NCI-H524 treated with DMSO at 0.1 percent for 48 hours (cell line): Measurements from ENCODE around the gene EWSR1.

Experiments
- DNase-seq: peaks from one replicate; lab custom pipeline; 2025; lab: John Stamatoyannopoulos, UW

The EWSR1 gene

DNA sequence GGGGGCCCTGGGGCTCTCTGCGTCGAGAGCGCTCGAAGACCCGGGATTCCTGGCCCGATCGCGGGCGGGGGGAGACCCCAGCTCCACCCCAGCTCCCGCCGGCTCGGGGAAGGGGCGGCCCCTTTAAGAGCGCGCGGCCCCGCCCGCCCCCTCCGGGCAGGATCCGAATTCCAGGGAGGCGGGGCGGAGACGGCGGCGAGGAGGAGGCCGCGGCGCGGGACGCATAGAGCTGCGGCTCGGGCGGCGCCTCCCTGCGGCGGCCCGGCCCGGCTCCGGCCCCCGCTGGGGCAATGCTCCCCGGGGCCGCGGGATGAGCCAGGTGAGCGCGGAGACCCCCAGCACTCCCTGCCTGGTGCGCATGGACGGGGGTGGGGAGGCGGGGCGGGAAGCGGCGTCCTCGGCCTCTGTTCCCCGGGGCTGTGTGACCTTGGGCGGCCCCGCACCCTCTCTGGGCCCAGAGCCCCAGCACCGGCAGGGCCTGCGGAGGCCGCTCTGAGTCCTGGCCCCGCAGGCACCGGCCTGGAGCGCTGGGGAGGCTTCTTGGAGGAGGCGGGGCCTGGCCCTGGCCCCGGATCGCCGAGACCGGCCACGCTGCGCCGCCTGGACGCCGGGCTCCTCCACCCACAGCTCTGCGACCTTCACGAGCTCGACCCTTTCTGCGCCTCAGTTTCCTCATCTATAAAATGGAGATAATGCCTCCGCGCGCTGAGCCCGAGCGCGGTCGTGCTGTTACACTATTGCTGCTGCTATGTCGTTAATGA, 38.9 kb downstream of the EWSR1 start:
- DNase-seq, result no peak

DNA sequence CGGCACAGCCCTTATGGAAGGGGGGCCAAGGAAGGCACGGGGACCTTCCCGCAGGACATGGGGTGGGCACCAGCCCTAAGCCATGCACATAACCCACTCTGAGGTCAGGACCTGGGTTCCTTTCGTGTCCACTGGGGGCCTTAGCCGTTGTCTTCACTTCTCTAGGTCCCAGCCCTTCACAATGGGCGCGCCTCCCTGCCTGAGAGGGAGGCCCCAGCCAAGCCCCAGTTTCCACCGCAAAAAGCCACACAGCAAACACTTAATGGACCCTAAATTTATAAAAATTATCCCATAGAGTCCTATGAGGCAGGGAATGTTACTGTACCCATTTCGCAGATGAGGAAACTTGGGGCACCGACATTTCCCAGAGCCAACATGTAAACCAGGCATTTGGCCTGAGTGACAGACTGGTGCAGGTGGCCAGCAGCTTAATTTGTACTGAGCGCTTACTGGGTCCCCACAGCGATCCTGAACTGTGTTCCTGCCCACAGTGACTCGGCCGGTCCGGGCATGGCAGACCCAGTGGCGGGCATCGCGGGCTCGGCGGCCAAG, 39.6 kb downstream of the EWSR1 start:
- DNase-seq, result no peak

DNA sequence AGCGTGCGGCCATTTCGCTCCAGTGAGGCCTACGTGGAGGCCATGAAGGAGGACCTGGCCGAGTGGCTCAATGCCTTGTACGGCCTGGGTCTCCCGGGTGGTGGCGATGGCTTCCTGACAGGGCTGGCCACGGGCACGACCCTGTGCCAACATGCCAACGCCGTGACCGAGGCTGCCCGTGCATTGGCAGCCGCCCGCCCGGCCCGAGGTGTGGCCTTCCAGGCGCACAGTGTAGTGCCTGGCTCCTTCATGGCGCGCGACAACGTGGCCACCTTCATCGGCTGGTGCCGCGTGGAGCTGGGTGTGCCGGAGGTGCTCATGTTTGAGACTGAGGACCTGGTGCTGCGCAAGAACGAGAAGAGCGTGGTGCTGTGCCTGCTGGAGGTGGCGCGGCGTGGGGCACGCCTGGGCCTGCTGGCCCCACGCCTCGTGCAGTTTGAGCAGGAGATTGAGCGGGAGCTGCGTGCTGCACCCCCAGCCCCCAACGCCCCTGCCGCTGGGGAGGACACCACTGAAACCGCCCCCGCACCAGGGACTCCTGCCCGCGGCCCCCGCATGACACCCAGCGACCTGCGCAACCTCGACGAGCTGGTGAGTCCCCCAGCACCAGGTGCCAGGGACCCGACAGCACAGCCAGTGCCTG, 40.2 kb downstream of the EWSR1 start:
- no peak for DNase-seq

DNA sequence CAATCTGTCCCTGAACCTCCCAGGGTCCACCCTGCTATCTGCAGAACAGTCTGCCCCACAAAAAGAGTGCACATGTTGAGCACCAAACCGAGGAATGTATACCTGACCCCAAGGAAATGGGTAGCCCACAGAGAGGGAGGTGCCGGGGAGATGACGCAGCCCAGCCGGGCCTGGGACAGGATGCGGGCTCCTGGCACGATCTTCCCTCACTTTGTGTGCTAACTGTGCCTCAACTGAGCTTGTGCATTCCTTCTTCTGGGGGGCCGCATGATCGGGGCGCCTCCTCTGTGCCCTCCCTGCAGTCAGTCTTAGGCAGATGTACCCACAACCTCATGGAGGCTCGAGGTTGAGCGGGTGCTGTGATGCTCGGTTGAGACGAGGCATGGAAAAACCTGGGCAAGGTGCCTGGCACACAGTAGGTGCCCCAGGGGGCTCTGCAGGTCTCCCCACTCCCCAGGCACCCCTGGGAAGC, 40.8 kb downstream of the EWSR1 start:
- no peak for DNase-seq

DNA sequence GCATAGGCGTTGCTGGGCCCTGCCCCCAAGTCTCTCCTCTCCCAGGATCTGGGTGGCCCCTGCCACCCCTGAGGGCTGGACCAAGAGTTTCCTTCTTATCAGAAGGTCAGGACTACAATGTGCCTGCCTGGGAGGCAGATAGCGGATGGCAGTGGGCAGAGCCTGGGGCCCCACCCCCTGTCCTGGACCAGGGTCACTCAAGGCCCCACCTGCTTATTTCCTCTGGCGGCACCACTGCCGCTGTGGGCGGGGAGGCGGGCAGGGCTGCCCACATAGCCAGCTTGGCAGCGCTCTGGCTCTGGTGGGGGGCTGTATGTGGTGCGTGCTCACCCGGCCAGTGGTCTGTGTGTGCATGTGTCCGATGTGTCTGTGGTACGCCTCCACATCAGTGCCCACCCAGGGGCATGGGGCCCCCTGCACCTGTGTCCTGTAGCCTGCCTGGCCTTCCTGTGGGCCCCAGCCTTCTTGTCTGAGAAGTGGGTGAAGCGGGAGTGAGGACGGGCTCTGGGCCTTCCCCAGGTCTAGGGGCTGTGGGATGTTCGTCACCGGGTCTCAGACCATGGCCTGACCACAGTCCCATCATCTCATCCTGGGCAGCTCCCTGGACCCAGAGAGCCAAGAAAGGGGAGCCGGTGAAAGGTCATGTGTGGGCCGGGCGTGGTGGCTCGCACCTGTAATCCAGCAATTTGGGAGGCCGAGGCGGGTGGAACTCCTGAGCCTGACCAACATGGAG, 41.4 kb downstream of the EWSR1 start:
- DNase-seq, result no peak

DNA sequence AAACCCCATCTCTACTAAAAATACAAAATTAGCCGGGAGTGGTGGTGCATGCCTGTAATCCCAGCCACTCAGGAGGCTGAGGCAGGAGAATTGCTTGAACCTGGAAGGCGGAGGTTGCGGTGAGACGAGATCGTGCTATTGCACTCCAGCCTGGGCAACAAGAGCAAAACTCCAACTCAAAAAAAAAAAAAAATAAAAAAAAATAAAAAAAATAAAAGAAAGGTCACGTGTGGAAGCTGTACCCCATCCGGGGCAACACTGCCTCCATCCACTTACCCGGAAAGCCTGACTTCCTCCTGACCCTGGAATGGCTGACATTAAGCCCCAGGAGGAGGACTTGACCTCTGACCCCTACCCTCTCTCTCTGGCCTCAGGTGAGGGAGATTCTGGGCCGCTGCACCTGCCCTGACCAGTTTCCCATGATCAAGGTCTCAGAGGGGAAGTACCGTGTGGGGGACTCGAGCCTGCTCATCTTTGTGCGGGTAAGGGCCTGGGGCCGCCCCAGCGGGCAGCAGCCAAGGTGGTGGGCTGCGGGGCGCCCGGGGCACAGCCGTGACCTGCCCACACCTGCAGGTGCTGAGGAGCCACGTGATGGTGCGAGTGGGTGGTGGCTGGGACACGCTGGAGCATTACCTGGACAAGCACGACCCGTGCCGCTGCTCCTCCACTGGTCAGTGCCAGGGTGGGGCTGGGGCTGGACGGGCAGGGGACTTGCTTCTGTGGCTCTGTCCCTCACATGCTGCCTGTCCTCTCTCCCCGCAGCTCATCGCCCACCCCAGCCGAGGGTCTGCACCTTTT, 42.2 kb downstream of the EWSR1 start:
- DNase-seq, result no peak

DNA sequence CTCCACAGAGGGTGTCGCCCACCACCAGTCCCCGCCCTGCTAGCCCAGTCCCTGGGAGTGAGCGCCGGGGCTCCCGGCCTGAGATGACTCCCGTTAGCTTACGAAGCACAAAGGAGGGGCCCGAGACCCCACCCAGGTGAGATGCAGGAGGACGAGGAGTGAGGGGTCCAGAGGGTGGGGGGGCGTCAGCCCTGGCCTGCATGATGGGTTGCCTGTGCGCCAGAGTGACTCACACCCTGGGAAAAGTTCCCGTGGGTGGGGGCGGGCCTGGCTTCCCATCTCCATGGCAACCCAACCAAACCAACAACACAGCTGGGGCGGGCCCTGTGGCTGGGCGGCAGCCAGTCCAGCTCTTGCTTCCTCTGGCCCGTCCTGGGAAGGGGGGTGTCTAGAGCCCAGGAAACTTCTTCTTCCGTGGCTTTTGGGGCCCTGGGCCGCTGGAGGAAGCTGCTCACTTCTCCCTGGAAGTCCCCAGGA, 42.8 kb downstream of the EWSR1 start:
- DNase-seq, result no peak

DNA sequence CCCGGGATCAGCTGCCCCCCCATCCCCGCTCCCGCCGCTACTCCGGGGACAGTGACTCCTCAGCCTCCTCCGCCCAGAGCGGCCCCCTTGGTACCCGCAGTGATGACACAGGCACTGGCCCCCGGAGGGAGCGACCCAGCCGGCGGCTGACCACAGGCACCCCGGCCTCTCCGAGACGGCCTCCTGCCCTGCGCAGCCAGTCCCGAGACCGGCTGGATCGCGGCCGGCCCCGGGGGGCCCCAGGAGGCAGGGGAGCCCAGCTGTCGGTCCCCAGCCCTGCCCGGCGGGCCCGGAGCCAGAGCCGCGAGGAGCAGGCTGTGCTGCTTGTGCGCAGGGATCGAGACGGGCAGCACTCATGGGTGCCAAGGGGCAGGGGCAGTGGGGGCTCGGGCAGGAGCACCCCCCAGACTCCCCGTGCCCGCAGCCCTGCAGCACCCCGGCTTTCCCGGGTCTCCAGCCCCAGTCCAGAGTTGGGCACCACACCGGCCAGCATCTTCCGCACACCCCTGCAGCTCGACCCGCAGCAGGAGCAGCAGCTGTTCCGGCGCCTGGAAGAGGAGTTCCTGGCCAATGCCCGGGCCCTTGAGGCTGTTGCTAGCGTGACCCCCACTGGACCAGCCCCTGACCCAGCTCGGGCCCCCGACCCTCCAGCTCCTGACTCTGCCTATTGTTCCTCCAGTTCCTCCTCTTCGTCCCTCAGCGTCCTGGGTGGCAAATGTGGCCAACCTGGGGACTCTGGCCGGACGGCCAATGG, 43.6 kb downstream of the EWSR1 start:
- DNase-seq, result no peak

DNA sequence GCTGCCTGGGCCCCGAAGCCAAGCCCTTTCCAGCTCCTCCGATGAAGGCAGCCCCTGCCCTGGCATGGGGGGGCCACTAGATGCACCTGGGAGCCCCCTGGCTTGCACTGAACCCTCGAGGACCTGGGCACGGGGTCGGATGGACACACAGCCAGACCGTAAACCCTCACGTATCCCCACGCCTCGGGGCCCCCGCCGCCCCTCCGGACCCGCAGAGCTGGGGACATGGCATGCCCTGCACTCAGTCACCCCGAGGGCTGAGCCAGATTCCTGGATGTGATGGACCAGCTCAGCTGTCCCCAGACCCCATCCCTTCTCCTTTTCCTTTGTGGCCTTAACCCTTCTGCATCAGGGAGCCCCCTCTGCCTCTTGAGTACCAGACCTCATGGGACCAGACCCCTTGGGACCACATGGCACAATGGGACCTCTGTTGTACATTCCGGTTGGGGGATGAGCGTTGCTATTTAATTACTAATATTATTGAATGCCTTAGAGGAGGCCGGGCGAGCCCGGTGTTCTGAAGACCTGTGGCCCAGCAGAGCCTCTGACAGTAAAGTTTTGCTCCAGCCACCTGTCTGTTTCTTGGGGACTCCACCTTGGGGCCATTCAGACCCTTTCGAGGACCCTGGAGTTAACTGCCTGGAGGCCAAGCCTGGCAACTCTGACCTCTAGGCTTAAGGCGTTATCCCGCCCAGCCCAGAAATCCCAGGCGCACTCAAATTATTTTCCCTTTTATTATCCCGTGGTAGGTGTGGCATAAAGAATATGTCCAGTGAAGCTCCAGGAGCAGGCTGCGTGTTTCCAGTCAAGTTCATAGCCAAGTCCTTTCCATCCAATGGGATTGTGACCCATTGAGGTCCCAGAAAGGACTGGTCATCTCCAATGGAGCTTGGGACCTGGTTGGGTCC, 44.4 kb downstream of the EWSR1 start:
- DNase-seq, result no peak

DNA sequence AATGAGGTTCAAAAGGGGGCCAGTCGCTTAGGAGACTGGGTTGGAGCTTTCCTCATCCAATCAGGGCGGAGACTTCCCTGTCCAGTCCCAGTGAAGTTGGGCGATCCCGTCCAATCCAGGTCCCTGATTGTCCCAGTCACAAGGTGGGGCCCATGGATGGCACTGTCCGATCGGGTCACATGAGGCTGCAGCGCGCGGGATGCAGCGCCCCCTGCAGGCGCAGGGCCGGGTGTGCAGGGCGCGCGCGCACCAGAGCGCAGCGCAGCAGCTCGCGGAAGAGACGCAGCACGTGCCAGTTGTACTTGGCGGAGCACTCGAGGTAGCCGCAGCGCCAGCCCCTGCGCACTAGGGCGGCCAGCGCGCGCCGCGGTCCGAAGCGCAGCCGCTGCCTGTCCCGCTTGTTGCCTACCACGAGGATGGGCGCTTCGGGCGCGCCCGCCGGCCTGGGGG, 45.1 kb downstream of the EWSR1 start:
- DNase-seq, result no peak

DNA sequence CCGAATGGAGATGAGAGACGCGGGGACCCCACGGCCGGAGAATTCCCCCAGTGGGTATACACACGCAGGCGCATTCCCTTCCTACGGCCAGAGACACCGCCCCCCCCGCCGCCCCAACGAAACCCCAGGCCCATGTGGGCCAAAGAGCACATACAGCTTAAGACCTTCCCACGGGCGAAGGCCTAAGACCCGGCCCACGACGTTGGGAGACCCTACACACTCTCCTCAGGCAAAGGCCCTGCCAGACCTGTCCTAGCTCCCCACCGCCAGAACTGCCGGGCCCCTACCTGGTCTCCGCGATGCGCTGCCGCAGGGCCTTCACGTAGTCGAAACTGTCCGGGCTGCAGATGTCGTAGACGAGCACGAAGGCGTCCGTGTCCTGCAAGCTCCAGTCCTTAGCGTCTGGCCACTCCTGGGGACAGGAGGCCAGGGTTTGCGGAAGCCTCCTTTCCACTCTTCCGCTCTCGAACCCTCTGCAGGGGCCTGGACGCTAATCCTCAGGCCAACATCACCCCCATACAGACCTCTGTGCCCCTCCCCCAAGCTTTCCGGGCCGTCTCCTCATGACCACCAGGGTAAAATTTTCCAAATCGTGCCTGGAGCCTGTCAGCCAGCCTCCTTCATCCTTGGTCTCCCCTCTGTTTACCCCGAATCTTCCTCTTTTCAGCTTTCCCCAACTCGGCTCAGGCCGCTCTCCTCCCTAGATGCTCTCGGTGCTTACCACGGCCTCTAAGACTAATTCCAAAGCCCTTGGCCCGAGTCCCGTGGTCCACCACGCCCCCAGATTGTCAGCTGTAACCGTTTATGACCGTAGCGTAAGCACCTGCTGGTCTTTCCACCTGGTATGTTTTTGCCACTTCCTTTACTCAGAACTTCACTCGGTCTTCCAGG, 45.8 kb downstream of the EWSR1 start:
- DNase-seq, result no peak

DNA sequence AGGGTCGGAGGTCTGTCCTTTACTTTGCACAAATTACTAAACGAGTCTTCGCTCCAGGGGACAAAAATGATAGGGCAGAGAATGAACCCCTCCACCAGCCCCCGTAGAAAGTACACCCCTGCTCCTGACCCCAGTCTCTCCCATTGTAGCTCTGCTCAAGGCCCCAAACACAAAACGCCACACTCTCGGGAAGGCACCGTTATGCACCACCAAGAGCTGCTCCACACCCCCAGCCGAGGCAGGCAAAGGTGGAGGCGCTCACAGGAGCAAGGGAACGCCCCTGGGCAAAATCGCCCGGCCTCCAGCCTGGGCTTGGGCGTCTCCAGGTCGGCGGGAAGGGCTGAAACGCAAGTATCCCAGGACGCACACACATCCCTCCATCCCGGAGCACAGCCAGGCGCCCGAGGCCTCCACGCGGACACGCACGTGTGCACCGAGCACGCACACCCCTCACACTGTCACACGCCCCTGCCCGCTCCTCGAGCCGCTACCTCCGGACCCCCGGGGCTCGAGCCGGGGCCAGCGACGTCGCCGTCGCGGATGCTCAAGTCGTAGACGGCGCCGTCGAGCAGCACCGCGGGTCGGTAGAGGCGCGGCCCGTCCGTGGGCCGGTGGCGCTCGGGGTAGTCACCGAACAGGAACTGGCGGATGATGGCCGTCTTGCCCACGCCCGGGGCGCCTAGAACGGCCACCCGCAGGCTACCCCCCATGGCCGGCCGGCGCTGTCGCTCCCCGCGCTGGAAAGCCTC, 46.6 kb downstream of the EWSR1 start:
- DNase-seq, result no peak

DNA sequence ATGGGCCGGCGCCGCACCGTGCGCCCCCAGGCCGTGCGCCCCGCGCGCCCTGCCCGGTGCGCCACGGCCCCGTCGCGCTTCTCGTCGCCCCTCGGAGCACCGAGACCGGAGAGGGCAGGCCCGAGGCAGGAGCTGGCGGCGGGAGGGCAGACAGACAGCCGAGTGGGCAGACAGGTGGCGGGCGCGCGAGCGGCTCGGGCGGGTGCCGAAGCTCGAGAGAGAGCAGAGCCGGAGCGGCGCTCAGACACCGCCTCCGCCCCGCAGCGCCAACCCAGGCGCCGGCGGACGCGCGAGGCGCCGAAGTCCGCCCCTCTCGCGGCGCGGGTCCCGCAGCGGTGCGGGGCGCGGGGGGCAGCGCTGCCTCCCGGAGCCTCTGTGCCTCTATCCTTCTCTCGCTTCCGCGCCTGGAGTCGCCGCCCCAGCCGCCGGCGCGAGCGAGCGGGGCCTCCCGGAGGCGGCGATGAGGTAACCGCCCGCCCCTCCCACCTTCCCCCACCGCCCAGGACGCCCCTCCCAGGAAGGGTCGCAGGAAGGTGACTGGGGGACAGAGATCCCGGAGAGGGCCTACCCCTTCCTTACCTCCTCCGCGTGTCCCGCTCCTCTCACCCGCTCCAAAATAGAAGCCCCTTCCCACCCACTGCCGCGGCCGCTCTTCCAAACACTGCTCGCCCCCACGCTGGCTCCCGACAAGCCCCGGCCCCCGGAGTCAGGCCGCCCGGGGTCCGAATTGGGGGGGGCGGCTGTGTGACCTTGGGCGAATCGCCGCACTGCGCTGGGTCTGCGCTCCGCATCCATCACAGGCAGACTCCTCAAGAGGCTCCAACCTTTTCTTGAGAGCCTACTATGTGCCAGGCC, 47.4 kb downstream of the EWSR1 start, which contains the start of gene RASL10A:
Gene RASL10A (minus strand): TSS at position 412 of the 855 bp plus-strand sequence. CDS start 451 bp downstream, outside the sequence.
- DNase-seq, result no peak

DNA sequence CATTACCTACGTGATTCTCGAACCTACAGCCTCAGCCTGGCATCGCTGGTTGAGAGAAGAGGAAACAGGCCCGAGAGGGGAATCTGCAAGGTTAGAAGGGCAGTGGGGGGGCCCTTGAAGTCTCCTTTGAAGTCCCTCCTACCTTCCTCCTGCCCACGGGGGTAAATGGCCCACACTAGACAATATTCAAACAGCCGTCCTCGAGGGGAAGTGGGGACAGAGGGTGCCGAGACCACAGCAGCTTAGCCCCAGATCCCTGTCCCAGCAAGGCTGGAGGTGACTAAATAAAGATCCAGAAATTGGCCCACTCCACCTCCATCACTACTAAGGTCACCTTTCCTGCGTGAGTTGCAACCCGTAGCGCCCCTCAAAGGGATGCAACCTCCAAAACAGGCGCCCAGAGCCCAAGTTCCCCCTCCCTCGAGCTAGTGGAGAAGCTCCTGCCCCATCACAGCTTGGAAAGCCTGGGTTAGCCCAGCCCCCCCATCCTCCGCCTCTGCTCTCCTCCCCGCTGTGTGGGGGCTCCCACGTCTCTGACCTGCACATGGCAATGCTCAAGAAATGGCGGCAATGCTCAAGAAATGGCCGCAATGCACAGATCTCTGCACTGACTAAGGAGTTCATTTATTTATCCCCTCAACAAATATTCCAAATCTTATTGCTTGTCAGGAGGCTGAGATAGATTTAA, 48.2 kb downstream of the EWSR1 start:
- no peak for DNase-seq

DNA sequence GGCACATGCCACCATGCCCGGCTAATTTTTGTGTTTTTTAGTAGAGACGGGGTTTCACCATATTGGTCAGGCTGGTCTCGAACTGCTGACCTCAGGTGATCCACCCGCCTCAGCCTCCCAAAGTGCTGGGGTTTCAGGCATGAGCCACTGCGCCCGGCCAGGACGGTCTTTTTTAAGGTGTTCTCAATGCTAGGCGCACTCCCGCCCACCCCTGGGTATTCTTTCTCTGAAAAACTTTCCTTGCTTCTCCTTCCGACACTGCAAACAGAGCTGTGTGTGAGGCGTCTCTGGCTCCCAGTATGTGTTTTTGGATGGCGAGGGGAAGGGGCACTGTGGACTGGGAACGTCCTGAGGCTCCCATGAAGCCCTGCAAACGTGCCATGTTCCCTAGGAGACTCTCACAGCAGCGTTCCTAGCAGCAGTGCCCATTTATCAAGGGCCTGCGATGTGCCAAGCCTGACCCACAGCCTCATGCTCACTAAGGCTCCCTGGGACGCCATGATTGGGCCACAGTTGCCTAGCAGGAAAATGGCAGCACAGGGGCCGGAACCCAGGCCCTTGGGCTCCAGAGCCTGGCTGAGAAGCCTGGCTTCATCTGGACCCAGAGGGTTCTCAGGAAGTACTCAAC, 49.9 kb downstream of the EWSR1 start:
- DNase-seq, result no peak

DNA sequence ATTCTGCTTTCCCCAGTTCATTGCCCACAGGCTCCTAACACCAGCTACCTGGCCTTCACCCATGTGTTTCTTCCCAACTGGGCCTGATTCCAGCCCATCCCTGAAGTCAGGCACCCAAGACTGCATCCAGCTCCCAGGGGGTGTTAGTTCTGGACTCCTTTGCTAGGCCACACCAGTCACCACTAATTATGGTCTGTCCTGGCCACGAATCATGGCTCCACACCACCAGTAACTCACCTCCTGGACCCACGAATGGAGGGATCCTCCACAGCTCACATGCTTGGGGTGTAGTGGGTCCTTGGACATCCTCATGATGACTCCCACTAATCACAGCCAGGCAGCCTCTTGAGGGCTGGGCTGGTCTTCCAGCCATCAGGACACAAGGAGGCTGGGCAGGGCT, 51.0 kb downstream of the EWSR1 start:
- no peak for DNase-seq
